HCT116 (cell line): ENCODE results near the gene PBX1. TPM values are rescaled to one million over a fixed set of nuclear protein-coding genes. Genes with fewer than 3 reads are reported as not detected.

ENCODE experiments used
- ATAC-seq: fragments of 200-7000 bp; cut with Tn5 transposase; 2 replicates; pipeline ENCODE4 v1.9.1; 2020; ENCODE audit warnings: mild to moderate bottlenecking, moderate library complexity
- BruUV-seq: library from RNA; stranded (reverse); fragments of 400-500 nt; replicated peaks from 2 replicates; lab custom pipeline; 2021; lab: Mats Ljungman, UMichigan
- CTCF ChIA-PET: fragments of 300-600 bp; sonication (Branson Sonifier 250); formaldehyde crosslinking; loops from one replicate; lab custom pipeline; 2021; ENCODE audit warnings: antibody characterized with exemption; lab: Charles Lee
- POLR2A ChIA-PET: fragments of 300-600, 350-600 bp; sonication (Branson Sonifier 250); formaldehyde crosslinking; loops from one replicate; lab custom pipeline; 2021; ENCODE audit warnings: antibody characterized with exemption; lab: Charles Lee
- RAD21 ChIA-PET, 2 experiments: fragments of 300-600 bp; sonication (Branson Sonifier 250); formaldehyde crosslinking; loops; one replicate each; lab custom pipeline; 2023; ENCODE audit warnings: low total read pairs in 2 of 2; ENCODE audit not compliant: uncharacterized antibody in 2 of 2, unreplicated experiment in 2 of 2, low non-redundant PET in 1 of 2; lab: Charles Lee
- DNase-seq: peaks from one replicate; pipeline ENCODE4 v3.0.0-alpha.2; 2010; ENCODE audit warnings: low read depth, low spot score
- H2AFZ ChIP-seq: fragments of 200-600 bp; shearing (Covaris generic), sonication (generic); 2 replicates; pipeline ENCODE4 v1.6.1; 2017; ENCODE audit warnings: low read depth, mixed run types, mixed read lengths, antibody characterized with exemption, low read length; ENCODE audit not compliant: poor library complexity, severe bottlenecking
- H3K27ac ChIP-seq: 2 replicates; pipeline ENCODE4 v1.5.1; 2012; ENCODE audit warnings: low read depth, low read length
- H3K27me3 ChIP-seq: fragments of 200-600 bp; sonication (generic); 2 replicates; pipeline ENCODE4 v1.6.1; 2016; ENCODE audit warnings: mixed run types, low read length, mixed read lengths; ENCODE audit not compliant: insufficient read depth
- H3K36me3 ChIP-seq, 2 experiments: fragments of 200-500 bp in 1 of 2; fragments of 200-600 bp in 1 of 2; sonication (Bioruptor generic) in 1 of 2; sonication (generic) in 1 of 2; 2 replicates each; pipeline versions ENCODE4 v1.5.1 to v1.6.1; 2014 to 2016; ENCODE audit warnings: low read length in 2 of 2, inconsistent platforms in 1 of 2, mixed read lengths in 1 of 2, mixed run types in 1 of 2; ENCODE audit not compliant: insufficient read depth in 2 of 2, control insufficient read depth in 1 of 2
- H3K4me1 ChIP-seq, 2 experiments: fragments of 200-600 bp in 1 of 2; sonication (generic) in 1 of 2; 2 replicates each; pipeline versions ENCODE4 v1.5.1 to v1.6.1; 2012 to 2017; ENCODE audit warnings: low read length in 2 of 2, inconsistent platforms in 1 of 2, mild to moderate bottlenecking in 1 of 2, mixed read lengths in 1 of 2, mixed run types in 1 of 2, moderate library complexity in 1 of 2; ENCODE audit not compliant: insufficient read depth in 2 of 2, control insufficient read depth in 1 of 2
- H3K4me2 ChIP-seq: fragments of 200-600 bp; sonication (generic); 2 replicates; pipeline ENCODE4 v1.6.1; 2017; ENCODE audit warnings: mixed run types, low read length, mixed read lengths
- H3K4me3 ChIP-seq, 2 experiments: fragments of 200-600 bp in 1 of 2; sonication (generic) in 1 of 2; replicated peaks in 1 of 2; 2 replicates each; pipeline ENCODE4 v1.5.1; 2011 to 2016; ENCODE audit warnings: low read length in 2 of 2, control low read depth in 1 of 2, low read depth in 1 of 2, mild to moderate bottlenecking in 1 of 2, mixed read lengths in 1 of 2, mixed run types in 1 of 2
- H3K79me2 ChIP-seq: fragments of 200-600 bp; sonication (generic); 2 replicates; pipeline ENCODE4 v1.6.1; 2017; ENCODE audit warnings: mild to moderate bottlenecking, mixed run types, low read length, moderate library complexity, mixed read lengths; ENCODE audit not compliant: insufficient read depth
- H3K9ac ChIP-seq: fragments of 200-600 bp; sonication (generic); 2 replicates; pipeline ENCODE4 v1.6.1; 2016; ENCODE audit warnings: low read length, mixed read lengths
- H3K9me2 ChIP-seq: fragments of 200-600 bp; sonication (generic), shearing (Covaris generic); 2 replicates; pipeline ENCODE4 v1.6.1; 2017; ENCODE audit warnings: mixed run types, mild to moderate bottlenecking, moderate library complexity; ENCODE audit not compliant: insufficient read depth
- H3K9me3 ChIP-seq, 2 experiments: fragments of 200-500 bp in 1 of 2; fragments of 200-600 bp in 1 of 2; sonication (Bioruptor generic) in 1 of 2; sonication (generic) in 1 of 2; 2 replicates each; pipeline ENCODE4 v1.6.1; 2014 to 2017; ENCODE audit warnings: low read length in 2 of 2, mixed read lengths in 2 of 2, inconsistent platforms in 1 of 2, low read depth in 1 of 2, mild to moderate bottlenecking in 1 of 2, mixed run types in 1 of 2, moderate library complexity in 1 of 2; ENCODE audit not compliant: control insufficient read depth in 1 of 2, insufficient read depth in 1 of 2
- H4K20me1 ChIP-seq: fragments of 200-600 bp; sonication (generic), shearing (Covaris generic); 2 replicates; pipeline ENCODE4 v1.6.1; 2017; ENCODE audit warnings: mixed run types, mild to moderate bottlenecking, moderate library complexity; ENCODE audit not compliant: insufficient read depth
- CBX3 ChIP-seq: IDR thresholded peaks from 2 replicates; pipeline ENCODE4 v1.6.1; 2012; ENCODE audit warnings: low read depth
- CEBPB ChIP-seq: IDR thresholded peaks from 2 replicates; pipeline ENCODE4 v1.6.1; 2012; ENCODE audit warnings: low read depth
- CTCF ChIP-seq, 3 experiments: fragments of 200-600 bp in 1 of 3; sonication (generic) in 1 of 3; IDR thresholded peaks in 2 of 3; conservative IDR thresholded peaks in 1 of 3; 2 replicates each; pipeline ENCODE4 v1.5.1; 2012 to 2017; ENCODE audit warnings: low read depth in 2 of 3, low read length in 2 of 3, antibody characterized with exemption in 1 of 3, borderline replicate concordance in 1 of 3, control low read depth in 1 of 3, mild to moderate bottlenecking in 1 of 3, mixed read lengths in 1 of 3, mixed run types in 1 of 3, moderate library complexity in 1 of 3; ENCODE audit not compliant: insufficient read depth in 1 of 3
- EGR1 ChIP-seq: IDR thresholded peaks from 2 replicates; pipeline ENCODE4 v1.6.1; 2012; ENCODE audit warnings: low read depth
- EZH2 ChIP-seq: fragments of 200-600 bp; sonication (generic); IDR thresholded peaks from 2 replicates; pipeline ENCODE4 v1.6.1; 2017; ENCODE audit warnings: antibody characterized with exemption, mixed run types
- EZH2phosphoT487 ChIP-seq: fragments of 200-600 bp; IDR thresholded peaks from 2 replicates; pipeline ENCODE4 v1.6.1; 2018; ENCODE audit warnings: antibody characterized with exemption, borderline replicate concordance
- FOSL1 ChIP-seq: IDR thresholded peaks from 2 replicates; pipeline ENCODE4 v1.6.1; 2012; ENCODE audit warnings: low read depth
- JUND ChIP-seq: IDR thresholded peaks from 2 replicates; pipeline ENCODE4 v1.6.1; 2012
- POLR2A ChIP-seq: IDR thresholded peaks from 2 replicates; pipeline ENCODE4 v1.7.0; 2011; ENCODE audit warnings: borderline replicate concordance; ENCODE audit not compliant: insufficient read depth, insufficient read length; ENCODE audit errors: extremely low read depth
- POLR2AphosphoS5 ChIP-seq: IDR thresholded peaks from 2 replicates; pipeline ENCODE4 v1.6.1; 2011; ENCODE audit warnings: mild to moderate bottlenecking, low read depth, low read length, moderate library complexity
- RAD21 ChIP-seq: IDR thresholded peaks from 2 replicates; pipeline ENCODE4 v1.6.1; 2012; ENCODE audit warnings: low read depth, mild to moderate bottlenecking
- SP1 ChIP-seq: IDR thresholded peaks from 2 replicates; pipeline ENCODE4 v1.6.1; 2012; ENCODE audit warnings: low read depth
- SRF ChIP-seq: IDR thresholded peaks from 2 replicates; pipeline ENCODE4 v1.6.1; 2012; ENCODE audit warnings: low read depth
- TCF7L2 ChIP-seq: IDR thresholded peaks from 2 replicates; pipeline ENCODE4 v1.7.0; 2011; ENCODE audit warnings: borderline replicate concordance, inconsistent platforms; ENCODE audit not compliant: insufficient read depth, insufficient read length; ENCODE audit errors: extremely low read depth
- YY1 ChIP-seq: IDR thresholded peaks from 2 replicates; pipeline ENCODE4 v1.6.1; 2011; ENCODE audit warnings: low read length, low read depth, moderate library complexity, mild to moderate bottlenecking; ENCODE audit not compliant: insufficient replicate concordance; ENCODE audit errors: extremely low read depth
- ZFX ChIP-seq: fragments of 450-650 bp; IDR thresholded peaks from 2 replicates; pipeline ENCODE4 v1.6.1; 2017
- intact Hi-C: fragments of 100-400 bp; cut with micrococcal nuclease; formaldehyde crosslinking; loops from 2 replicates; pipeline ENCODE4 v1.10.0; 2022
- total RNA-seq: library from RNA; stranded (reverse); gene quantifications from one replicate; pipeline ENCODE4 v1.2.1, GENCODE V29; 2021; ENCODE audit not compliant: unreplicated experiment

Gene PBX1
- total RNA-seq, 1 experiment from 2014 or later: 29.6 TPM

GRCh38 chr1:164560121-164560541 lies 1.1 kb downstream of the PBX1 start (continued):
- TF ChIP-seq SP1: no peak
- TF ChIP-seq SRF: no peak
- TF ChIP-seq ZFX: no peak
- no peak for TF ChIP-seq POLR2A
- TF ChIP-seq JUND: no peak
- TF ChIP-seq TCF7L2: no peak
- TF ChIP-seq EZH2phosphoT487: no peak

GRCh38 chr1:164560556-164560955 lies 1.6 kb downstream of the PBX1 start:
- CTCF ChIA-PET: no interaction called here

GRCh38 chr1:164561007-164561406 lies 2.0 kb downstream of the PBX1 start:
- no peaks in the 10 kb centered on the region for H3K9me2 ChIP-seq
- no peak overlapping the region for H3K4me3 ChIP-seq
- H3K9me3 ChIP-seq: no peaks in the 10 kb centered on the region
- no TSS peak for BruUV-seq
- no peaks in the 10 kb centered on the region for H3K27me3 ChIP-seq
- H3K27ac ChIP-seq: no peak overlapping the region
- ATAC-seq (no peak), DNase-seq (no peak)
- no peak overlapping the region for H3K9ac ChIP-seq
- H3K4me2 ChIP-seq: no peak overlapping the region
- POLR2A ChIA-PET: no interaction called here
- intact Hi-C loops: no loop called here
- RAD21 ChIA-PET: no interaction called here
- no peak for TF ChIP-seq POLR2A
- TF ChIP-seq CEBPB: no peak
- TF ChIP-seq EZH2: no peak
- no peak for TF ChIP-seq RAD21
- TF ChIP-seq YY1: no peak
- TF ChIP-seq JUND: no peak
- no peak for TF ChIP-seq CTCF (IDR thresholded peaks at IDR 0.05 in 2 of 3, conservative IDR thresholded peaks at IDR 0.05 in 1 of 3; ENCODE audit: borderline replicate concordance in 1 of 3, insufficient read depth in 1 of 3, low read depth in 2 of 3, low read length in 2 of 3)
- TF ChIP-seq EZH2phosphoT487: no peak
- TF ChIP-seq POLR2AphosphoS5: no peak
- TF ChIP-seq TCF7L2: no peak
- no peak for TF ChIP-seq CBX3
- TF ChIP-seq SRF: no peak
- TF ChIP-seq FOSL1: no peak
- no peak for TF ChIP-seq EGR1
- no peaks in the 10 kb centered on the region for H3K36me3 ChIP-seq
- no peaks in the 10 kb centered on the region for H3K79me2 ChIP-seq
- H3K4me1 ChIP-seq: peaks cover 11 to 14% of the 10 kb centered on the region in 2 experiments; a peak in 3 of 4 replicates
- H2AFZ ChIP-seq: no peak overlapping the region
- CTCF ChIA-PET: no interaction called here
- no peaks in the 10 kb centered on the region for H4K20me1 ChIP-seq

More at GRCh38 chr1:164560556-164560955, 1.6 kb downstream of the PBX1 start:
- no peak for TF ChIP-seq JUND
- Histone ChIP-seq H3K4me3 (no peak overlapping the region), H3K27me3 (no peaks in the 10 kb centered on the region), H2AFZ (no peak overlapping the region), H3K4me1 (peaks cover 11 to 14% of the 10 kb centered on the region in 2 experiments; a peak in 3 of 4 replicates), H3K9ac (no peak overlapping the region), H3K36me3 (no peaks in the 10 kb centered on the region), H3K9me2 (no peaks in the 10 kb centered on the region), H3K27ac (no peak overlapping the region), H3K4me2 (no peak overlapping the region), H4K20me1 (no peaks in the 10 kb centered on the region), H3K9me3 (no peaks in the 10 kb centered on the region), H3K79me2 (no peaks in the 10 kb centered on the region)
- DNase-seq (no peak), ATAC-seq (no peak)
- intact Hi-C loops: no loop called here
- RAD21 ChIA-PET: no interaction called here
- POLR2A ChIA-PET: no interaction called here
- BruUV-seq: no TSS peak
